ENCODE measurements around the gene HES5.

HES5 gene

DNA sequence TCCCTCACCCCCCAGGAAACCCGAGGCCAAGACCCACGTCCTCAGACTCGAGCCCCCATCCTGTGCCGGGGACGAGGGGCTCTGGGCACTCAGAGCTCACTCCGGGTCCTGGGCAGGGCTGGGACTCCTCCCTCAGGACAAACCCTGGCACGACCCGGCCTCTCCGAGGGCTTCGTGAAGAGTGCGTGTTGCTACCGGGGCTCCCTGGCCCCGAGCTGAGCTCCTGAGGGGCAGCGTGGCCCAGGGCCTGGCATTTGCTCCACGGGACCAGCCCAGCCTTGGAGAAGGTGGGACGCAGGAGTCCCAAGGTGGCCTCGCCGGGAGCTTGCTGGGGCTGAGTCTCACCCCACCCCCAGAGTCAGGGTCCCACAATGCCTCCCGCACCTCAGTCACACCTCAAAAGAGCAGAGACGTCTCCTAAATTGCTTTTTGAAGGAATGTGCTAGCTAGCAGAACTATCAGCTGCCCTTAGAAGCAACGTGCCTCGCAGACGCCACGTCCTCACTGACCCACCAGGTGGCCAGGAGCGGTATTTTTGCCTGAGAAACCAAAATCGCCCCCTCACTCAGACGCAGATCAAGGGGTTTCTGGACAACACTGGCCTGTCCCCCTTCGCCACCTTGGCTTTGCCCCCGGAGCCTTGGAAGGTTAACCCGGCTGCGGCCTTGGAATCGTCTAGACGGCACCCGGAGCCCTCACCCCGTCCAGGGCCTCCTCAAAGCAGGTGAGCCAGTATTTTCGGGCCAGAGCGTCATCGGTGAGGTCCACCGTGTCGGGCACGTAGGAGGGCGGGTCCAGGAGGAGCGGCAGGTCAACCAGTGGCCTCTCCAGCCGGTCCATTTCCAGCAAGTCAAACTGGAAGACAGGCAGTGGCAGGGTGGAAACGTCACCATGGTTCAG is 14.9 kb downstream of the HES5 start:
- no peak for DNase-seq (ENCODE audit: low read depth, low spot score)

DNA sequence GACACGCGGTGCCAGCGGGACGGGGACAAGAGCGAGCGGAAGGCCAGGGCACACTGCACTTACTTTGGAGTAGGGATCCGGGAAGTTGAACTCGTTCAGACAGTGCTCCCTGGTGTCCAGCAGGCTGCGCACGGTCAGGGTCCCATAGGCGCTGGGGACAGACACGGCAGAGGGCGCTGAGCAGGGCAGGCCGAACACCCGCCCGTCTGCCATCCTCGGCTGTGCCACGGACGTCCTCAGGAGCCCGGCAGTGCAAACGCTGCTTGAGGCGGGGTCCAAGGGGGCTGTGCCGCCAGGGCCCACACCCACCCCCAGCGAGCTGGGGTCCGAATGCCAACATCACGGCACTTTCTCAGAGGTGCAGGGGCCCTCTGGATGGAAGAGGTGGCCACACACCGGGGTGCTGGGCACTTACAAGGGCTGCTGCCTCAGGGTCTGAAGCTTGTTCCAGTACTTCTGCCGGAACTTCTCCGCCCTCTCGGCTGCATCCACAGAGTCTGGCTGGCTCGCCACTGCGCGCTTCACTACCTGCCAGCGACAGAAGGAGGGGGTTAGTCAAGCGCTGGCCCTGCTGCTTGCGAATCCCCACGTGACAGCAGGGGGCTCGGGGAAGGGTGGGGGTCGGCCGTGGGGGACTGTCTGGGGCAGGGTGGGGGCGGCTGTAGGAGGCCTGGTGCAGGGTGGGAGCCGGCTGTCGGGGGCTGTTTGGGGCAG is 16.0 kb downstream of the HES5 start:
- DNase-seq (ENCODE audit: low read depth, low spot score): no peak

DNA sequence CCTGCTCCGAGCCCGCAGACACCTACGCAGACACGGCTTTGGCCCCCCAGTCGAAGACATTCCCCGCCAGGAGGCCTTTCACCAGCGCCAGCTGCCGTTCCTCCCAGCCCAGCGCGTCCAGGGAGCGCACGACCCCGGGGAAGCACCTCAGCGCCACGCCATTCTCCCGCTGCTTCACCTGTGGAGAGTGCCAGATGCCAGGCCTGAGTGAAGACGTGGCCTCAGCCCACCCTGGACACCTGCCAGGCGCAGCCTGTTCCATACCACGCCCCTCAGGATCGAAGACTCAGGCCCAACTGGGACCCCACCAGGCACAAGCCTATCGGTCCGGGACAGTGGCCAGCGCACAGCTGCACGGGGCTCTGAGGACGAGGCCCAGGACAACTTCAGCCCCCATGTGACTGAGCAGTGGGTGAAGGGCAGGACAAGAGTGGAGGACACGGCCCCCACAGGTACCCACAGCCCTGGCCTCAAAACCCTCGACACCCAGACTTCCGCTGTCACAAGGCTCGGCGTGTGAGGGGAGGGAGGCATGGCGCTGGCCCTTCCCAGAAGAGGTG is 17.1 kb downstream of the HES5 start:
- no peak for DNase-seq (ENCODE audit: low read depth, low spot score)

DNA sequence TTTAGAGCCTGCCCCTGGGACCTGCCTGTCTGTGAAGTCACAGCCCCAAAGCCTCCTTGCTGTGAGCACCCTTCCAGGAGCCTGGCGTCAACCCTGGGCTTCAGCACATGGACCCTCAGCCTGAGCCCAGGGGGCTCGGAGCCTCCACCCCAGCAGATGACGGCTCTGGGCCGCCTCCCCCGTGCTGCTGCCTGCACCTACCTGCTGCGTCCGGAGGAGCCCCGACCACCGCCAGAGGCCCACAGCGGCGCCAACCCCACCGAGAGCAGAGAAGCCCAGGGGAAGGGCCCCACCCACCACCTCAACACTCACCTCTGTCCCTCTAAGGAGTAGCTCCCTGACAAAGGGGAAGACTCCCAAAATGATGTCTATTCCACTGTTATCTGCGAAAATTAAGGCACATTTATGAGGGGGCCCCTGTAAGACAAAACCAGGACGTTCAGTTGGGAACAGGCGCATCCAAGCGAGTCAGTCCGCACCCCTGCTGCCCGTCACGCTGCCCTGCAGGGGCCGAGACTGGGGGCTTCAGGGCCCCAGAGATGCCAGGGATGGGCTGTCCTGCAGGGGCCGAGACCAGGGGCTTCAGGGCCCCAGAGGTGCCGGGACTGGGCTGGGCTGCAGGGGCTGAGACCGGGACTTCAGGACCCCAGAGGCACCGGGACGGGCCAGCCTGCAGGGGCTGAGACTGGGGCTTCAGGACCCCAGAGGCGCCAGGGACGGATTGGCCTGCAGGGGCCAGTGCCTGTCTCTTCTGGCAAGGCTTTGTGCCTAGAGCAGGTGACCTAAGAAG is 19.5 kb downstream of the HES5 start:
- DNase-seq (ENCODE audit: low read depth, low spot score): no peak

DNA sequence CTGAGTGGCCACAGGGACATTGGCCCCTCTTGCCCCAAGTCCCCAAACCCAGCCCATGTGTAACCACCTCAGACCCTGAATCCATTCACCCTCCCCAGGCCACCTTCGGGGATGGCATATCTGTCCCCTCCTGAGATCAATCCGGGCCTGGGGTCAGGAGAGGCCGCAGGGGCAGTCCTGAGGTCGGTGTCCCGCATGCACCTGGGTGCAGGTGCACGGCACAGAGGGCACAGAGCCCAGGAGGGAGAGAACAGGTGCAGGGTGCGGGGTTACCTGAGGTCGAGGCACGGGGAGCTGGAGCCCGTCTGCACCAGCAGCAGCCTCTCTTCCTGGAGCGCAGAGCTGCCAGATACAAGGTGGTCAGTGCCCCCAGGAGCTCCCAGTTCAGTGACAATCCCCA is 20.5 kb downstream of the HES5 start:
- DNase-seq (ENCODE audit: low read depth, low spot score): no peak

DNA sequence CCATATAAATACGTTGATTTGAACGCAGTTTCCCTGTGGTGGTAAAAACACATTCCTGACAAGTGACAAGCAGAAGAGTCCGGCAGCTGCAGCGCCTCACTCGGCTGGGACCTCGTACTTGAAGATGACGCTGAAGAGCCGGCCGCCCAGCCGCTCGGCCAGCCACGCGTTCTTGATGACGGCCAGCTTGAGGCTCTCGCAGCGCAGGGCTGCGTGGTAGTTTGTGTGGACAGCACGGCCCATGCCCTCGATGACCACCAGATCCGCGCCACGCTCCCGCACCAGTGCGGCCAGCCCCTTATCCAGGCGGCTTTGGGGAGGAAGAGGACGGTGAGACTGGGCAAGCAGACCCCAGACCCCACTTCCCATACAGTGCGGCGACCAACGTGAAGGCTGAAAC is 21.3 kb downstream of the HES5 start:
- no peak for DNase-seq (ENCODE audit: low read depth, low spot score)

DNA sequence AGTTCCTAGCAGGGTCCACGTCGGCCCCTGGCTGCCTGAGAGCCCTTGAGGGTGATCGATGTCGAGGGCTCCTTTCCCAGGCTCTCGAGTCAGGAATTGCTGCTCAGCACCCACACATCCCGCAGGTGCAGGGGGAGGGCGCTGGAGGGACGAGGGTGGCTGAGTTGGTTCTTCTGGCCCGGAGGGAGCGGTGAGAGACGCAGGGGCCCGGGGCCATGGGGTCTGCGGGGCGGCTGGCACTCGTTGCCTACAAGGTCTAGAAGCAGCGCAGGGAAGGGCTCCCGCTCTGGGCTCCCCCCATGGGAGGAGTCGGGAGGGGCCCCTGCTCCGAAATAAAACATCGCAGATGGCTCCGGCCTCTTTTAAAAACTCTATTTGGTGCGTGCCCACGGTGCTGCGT is 21.9 kb downstream of the HES5 start:
- DNase-seq (ENCODE audit: low read depth, low spot score): no peak

DNA sequence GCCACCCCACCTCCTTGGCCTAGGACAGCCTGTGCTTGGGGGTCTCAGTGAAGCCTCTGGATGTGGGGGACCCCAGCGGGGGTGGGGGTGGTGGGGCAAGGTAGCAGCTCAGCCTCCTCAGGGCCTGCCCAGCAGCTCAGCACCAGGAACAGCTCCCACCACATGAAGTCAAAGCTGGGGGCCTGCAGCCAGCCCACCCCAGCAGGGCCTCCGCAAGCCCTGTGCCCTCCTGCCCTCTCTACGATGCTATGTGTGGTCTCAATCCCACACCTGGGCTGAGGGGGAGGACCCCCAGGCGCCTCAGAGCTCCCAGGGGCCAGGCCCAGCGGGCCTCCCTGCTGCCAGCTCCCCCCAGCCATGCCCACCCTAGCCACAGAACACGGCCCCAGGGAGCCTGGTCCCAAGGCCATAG is 22.3 kb downstream of the HES5 start:
- DNase-seq (ENCODE audit: low read depth, low spot score): no peak

DNA sequence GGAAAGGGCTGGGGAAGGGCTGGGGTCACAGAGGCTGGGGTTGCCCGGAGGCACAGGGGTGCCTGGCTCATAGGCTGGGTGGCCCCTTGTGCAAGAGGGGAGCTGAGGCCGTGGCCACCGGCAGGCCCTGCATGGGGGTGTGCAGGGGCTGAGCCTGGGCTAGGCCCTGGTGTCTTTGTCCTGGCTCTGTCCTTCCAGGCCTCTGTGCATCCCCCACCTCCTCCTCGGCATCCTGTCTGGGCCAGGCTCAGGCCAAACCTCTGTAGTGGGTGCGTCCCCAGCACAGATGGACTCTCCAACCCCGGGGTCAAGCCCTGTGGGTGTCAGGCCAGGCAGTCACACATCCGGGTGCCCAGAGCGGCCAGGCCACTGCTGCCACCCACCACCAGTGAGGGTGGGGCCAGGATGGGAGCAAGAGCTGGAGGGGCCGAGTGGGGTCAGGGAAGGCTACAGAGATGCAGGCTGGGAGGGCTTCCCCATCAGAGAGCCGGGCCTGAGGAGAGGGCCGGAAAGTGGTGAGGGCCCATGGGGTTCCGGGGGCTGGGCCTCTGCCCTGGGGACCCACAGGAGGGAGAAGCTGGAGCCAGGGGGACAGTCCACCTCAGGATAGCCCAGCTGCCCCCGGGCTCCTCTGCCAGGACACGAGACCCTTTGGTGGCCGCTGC is 23.0 kb downstream of the HES5 start:
- no peak for DNase-seq (ENCODE audit: low read depth, low spot score)

DNA sequence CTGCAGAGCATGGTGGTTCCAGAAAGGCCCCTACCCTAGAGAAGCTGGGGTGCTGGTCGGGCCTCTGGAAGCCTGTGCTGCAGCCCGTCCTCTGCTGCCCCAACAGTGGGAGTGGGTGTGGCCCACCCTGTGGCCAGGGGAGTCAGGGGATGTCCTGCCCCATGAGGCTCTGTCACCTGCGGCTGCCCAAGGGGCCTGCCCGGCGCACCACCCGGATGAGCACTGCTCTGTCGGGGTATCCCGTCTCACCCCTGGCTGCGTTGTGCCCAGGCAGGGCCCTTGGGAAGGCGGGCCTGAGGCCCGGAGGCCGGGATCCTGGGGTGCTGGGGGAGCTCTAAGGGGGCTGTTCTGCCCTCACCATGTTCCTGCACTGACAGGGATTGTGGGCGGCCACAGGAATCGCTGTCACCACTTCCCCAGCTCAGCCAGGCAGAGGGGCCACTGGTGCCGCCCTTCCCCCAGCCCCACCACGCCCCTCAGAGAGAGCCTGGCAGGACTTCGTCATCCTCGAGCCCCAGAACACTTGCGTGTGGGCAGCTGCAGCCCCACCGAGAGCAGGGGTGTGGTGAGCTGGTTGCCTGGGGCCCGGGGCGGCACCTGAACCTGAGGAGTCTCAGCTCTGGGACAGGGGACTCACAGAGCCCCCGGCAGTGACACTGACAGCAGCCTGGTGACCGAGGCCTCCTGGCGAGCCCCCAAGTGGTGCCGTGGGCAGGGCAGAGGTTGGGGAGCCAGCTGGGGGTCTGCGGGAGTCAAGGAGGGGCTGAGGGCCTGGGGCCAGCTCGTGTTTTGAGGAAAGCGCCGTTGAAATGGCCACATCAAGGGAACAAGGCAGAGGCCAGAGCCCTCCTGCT is 23.8 kb downstream of the HES5 start:
- no peak for DNase-seq (ENCODE audit: low read depth, low spot score)

DNA sequence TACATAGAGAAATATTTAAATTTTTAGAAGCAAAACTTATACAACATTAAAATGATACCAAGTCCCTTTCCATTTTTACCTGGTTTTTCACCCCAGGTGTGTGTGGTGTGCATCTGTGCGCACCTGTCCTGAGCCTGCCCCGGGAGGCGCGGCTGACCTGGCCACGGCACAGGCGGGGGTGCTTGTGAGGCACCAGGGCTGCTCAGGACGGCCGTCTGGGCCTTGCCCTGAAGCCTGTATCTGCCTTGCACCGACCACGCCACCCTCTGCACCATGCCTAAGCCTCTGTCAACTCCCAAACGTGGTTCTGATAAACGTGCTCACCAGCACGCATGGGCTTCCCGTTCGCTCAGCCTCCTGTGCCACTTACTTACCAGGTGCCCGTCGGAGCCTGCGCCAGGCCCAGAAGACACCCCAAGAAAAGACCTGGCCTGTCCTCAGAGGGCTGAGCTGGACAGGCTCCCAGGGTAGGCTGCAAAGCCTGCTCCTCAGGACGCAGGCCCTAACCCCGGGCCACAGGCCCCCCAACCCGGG is 24.5 kb downstream of the HES5 start:
- no peak for DNase-seq (ENCODE audit: low read depth, low spot score)

DNA sequence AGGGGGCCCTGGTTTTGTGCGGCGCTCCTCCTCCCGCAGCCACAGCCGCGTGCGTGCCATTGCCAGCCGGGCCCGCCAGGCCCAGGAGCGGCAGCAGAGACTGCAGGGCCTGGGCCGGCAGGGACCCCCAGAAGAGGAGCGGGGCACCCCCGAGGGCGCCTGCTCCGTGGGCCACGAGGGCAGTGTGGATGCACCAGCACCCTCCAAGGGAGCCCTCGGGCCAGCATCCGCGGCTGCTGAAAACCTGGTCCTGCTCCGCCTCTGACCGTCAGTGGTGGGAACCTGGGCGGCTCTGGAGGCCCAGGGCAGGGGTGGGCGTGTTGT is 25.2 kb downstream of the HES5 start:
- DNase-seq (ENCODE audit: low read depth, low spot score): no peak

DNA sequence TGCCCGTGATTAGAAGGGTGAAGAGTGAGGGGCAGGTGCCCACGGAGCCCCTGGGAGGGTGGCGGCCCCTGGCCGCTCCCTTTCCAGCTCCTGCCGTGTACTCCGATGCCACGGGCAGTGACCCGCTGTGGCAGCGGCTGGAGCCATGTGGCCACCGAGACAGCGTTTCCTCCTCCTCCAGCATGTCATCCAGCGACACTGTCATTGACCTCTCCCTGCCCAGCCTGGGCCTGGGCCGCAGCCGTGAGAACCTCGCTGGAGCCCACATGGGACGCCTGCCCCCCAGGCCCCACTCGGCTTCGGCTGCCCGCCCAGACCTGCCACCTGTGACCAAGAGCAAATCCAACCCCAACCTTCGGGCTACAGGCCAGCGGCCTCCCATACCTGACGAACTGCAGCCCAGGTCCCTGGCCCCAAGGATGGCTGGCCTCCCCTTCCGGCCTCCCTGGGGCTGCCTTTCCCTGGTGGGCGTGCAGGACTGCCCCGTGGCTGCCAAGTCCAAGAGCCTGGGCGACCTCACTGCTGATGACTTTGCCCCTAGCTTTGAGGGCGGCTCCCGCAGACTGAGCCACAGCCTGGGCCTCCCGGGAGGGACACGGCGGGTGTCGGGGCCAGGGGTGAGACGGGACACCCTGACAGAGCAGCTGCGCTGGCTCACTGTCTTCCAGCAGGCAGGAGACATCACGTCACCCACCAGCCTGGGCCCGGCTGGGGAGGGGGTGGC is 25.7 kb downstream of the HES5 start:
- no peak for DNase-seq (ENCODE audit: low read depth, low spot score)

DNA sequence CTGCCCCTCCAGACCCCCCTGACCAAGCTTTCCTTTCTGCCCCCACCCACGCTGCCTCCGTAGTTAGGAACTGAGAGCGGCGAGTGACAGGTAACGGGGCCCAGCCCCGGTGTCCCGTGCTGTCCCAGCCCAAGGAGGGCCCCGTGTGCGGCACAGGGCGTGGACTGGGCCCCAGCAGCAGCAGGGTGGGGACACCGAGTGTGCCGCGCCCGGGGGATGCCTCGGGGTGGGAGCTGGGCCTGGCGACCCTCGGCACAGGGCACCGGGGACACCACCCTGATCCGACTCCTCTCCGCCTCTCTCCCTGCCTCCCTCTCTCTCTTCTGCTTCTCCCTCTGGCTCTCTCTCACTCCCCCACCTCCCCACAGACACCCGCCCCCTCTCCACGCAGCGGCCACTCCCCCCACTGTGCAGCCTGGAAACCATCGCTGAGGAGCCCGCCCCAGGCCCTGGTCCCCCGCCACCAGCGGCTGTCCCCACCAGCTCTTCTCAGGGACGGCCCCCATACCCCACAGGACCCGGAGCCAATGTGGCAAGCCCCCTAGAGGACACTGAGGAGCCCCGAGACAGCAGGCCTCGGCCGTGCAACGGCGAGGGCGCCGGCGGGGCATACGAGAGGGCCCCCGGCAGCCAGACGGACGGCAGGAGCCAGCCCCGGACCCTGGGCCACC is 26.4 kb downstream of the HES5 start:
- no peak for DNase-seq (ENCODE audit: low read depth, low spot score)

DNA sequence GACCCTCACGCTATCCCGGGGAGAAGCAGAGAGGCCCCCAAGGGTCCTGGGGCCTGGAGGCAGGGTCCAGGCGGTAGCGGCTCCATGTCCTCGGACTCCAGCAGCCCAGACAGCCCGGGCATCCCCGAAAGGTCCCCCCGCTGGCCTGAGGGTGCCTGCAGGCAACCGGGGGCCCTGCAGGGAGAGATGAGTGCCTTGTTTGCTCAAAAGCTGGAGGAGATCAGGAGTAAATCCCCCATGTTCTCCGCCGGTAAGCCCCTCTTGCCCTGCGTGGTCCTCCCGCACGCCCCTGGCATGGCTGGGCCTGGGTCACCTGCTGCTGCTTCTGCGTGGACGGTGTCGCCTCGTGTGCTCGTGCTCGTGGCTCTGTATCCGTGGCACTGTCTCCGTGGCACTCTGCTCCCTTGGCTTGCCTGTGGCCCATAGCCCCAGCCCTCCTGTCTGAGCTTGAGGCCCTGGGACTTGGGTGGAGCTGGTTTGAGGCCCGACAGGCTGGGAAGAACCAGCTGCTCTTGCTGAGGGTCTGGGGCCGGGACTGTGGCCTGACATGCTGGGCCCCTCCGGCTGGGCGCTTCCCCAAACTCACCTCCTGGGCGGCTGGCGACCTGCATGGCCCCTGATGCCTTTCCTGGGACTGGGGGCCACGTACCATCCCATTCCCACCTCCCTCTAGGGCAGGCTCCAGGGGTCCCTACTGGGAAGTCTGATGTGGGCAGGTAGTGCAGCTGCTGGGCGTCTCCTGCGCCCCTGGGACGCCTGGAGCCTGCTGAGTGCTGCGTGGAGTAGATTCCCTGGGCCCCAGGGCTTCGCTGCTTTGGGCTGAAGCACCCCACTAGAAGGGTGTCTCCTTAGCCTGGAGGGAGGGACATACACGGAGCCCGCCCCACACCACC is 27.2 kb downstream of the HES5 start:
- DNase-seq (ENCODE audit: low read depth, low spot score): no peak

DNA sequence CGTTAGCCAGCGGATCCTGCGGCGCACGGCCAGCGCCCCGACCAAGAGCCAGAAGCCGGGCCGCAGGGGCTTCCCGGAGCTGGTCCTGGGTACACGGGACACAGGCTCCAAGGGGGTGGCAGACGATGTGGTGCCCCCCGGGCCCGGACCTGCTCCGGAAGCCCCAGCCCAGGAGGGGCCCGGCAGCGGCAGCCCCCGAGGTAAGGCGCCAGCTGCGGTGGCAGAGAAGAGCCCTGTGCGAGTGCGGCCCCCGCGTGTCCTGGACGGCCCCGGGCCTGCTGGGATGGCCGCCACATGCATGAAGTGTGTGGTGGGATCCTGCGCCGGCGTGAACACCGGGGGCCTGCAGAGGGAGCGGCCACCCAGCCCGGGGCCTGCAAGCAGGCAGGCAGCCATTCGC is 27.9 kb downstream of the HES5 start:
- no peak for DNase-seq (ENCODE audit: low read depth, low spot score)

DNA sequence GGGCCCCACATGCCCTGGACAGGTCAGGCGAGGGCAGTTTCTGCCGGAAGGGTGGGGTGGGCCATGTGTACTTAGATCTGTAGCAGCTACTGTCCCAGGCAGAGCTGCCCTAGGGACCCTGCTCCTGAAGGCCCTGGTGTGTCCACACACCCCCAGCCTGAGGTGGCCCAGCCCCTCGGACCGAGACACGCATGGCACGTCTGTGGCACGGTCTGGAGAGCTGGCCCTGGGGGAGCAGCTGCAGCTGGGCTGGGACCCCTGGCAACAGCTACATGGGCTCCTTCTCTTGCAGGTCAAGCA is 28.3 kb downstream of the HES5 start:
- DNase-seq (ENCODE audit: low read depth, low spot score): no peak

DNA sequence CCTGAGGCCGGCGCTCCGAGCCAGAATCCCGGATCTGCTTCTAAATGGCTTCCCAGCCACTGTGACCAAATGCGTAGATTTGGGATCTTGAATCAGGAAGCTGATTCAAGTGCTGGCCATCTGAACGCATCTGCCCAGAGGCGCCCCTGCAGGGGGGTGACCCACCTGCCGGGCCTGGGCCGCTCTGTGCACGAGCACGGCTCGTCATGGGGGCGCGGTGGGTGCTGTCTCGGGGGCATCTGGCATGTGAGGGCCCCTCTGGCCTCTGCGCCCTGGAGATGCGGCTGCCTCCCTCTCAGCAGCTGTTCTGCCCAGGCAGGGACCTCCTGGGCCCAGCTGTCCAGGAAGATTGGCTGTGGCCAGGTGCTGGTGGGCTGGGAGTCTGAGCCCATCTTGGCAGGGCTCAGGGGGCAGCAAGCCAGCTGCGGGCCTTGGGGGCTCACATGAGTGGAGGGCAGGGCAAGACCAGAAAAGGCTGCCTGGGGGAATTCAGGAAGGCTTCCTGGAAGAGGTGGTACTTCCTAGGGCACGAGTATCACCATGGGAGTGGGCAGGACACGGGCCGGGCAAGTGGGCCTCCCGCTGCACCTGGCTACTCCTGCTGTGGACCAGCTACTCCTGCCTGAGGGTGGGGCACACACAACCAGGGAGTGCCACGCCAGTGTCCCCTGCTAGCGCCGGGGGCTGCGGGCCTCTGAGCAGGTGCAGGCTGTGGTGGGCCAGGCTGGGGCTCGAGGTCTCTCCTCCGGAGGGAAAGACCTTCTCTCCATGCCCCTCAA is 28.8 kb downstream of the HES5 start:
- no peak for DNase-seq (ENCODE audit: low read depth, low spot score)

All from smooth muscle cell of the brain vasculature (primary cell).